ENCODE measurements around the gene MUC16. TPM values are rescaled to one million over a fixed set of nuclear protein-coding genes. Genes with fewer than 3 reads are reported as not detected.

The MUC16 gene
- polyA plus RNA-seq, 6 donors from 2014 or later = not detected

- DNase-seq = no peak
These were observed 36.6 kb downstream of the MUC16 start for GRCh38 chr19:8973501-8974091.

DNA sequence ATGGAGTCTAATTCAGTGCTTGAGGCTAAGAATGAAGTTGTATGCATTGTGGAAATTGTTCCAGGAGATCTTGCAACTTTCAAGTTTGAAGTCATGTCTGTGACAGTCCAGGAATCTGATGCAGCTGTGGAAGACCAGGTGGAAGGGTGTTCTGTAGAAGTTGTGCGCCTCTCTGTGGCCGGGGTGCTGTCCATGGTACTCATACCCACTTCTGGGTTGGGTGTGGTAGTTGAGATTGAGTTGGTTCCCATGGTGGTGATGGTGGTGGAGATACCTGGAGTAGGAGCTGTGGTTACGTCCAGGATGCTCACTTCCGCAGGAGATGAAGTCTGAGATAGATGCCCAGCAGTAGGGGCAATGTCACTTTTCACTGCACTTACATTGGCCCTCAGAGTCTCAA lies 44.3 kb downstream of the MUC16 start:
- Mint-ChIP-seq H3K36me3 (no peaks in the 10 kb centered on the region), H3K27me3 (peaks cover 0 to 14% (median 0%) of the 10 kb centered on the region in 3 donors), H3K27ac (no peak overlapping the region), H3K4me1 (no peaks in the 10 kb centered on the region), H3K9me3 (peaks cover 0 to 6% (median 3%) of the 10 kb centered on the region in 7 donors), H3K4me3 (no peak overlapping the region)
- no peak for ATAC-seq (ENCODE audit: low read depth in 2 of 2)
- DNase-seq = no peak

More at GRCh38 chr19:8973501-8974091, 36.6 kb downstream of the MUC16 start:
- H3K36me3 Mint-ChIP-seq = peaks cover 0 to 15% of the 10 kb centered on the region in 2 donors
- H3K27me3 Mint-ChIP-seq = peaks cover 0 to 22% (median 5%) of the 10 kb centered on the region in 3 donors
- no peak overlapping the region for H3K4me3 Mint-ChIP-seq
- H3K4me1 Mint-ChIP-seq = no peaks in the 10 kb centered on the region
- no peak overlapping the region for H3K27ac Mint-ChIP-seq
- ATAC-seq (ENCODE audit: low read depth in 2 of 2) = no peak
- H3K9me3 Mint-ChIP-seq = peaks cover 4 to 22% (median 15%) of the 10 kb centered on the region in 7 donors

Other genes starting within 250 kb of the MUC16 start
- 10 to 100 TPM in 3 of 6 donors, 1 to 10 TPM in 2, not detected in 1; 4.8 to 12.0 (median 10.2) TPM for gene ZNF558, start 178.1 kb downstream of the MUC16 start, polyA plus RNA-seq (ENCODE audit: low read depth in 6 of 6)
- not detected for gene MBD3L1, start 178.0 kb downstream of the MUC16 start, polyA plus RNA-seq (ENCODE audit: low read depth in 6 of 6)
- gene OR1M1, start 76.7 kb upstream of the MUC16 start, polyA plus RNA-seq (ENCODE audit: low read depth in 6 of 6) = not detected
- gene OR7G2, start 97.1 kb upstream of the MUC16 start, polyA plus RNA-seq (ENCODE audit: low read depth in 6 of 6) = not detected
- gene OR7G1, start 105.4 kb upstream of the MUC16 start, polyA plus RNA-seq (ENCODE audit: low read depth in 6 of 6) = not detected
- not detected for gene OR7G3, start 116.5 kb upstream of the MUC16 start, polyA plus RNA-seq (ENCODE audit: low read depth in 6 of 6)
- gene ZNF317, start 130.0 kb upstream of the MUC16 start, polyA plus RNA-seq (ENCODE audit: low read depth in 6 of 6) = 10 to 100 TPM; 28.6 to 76.1 (median 37.6) TPM
- under 1 TPM in 1 of 6 donors, not detected in 5; 0.42 TPM for gene OR7D2, start 168.6 kb upstream of the MUC16 start, polyA plus RNA-seq (ENCODE audit: low read depth in 6 of 6)
- not detected for gene OR7D4, start 209.2 kb upstream of the MUC16 start, polyA plus RNA-seq (ENCODE audit: low read depth in 6 of 6)
- gene OR7E24, start 240.5 kb upstream of the MUC16 start, polyA plus RNA-seq (ENCODE audit: low read depth in 6 of 6) = not detected

All from naive B cell (primary cell).